ENCODE results near the gene ANKH.
"Not testable (repeated sequence)": the region's sequence is repeated elsewhere in the genome, so short reads cannot be mapped to it uniquely, and the experiment has no call there.

The ANKH gene

GRCh38 chr5:14837423-14838122 is 34.0 kb downstream of the ANKH start:
- not testable (repeated sequence) for H3K9me3 ChIP-seq (ENCODE audit: control insufficient read depth, insufficient read depth, low read length); H3K9ac ChIP-seq (ENCODE audit: low read depth, low read length); H3K36me3 ChIP-seq (ENCODE audit: insufficient read depth, low read length); H3K4me1 ChIP-seq (ENCODE audit: insufficient read depth, low read length)

- Histone ChIP-seq H3K4me1 (ENCODE audit: insufficient read depth, low read length) (peaks cover 3% of the 10 kb centered on the region; the same call in 1 of the 2 replicates), H3K9me3 (ENCODE audit: control insufficient read depth, insufficient read depth, low read length) (no peaks in the 10 kb centered on the region), H3K9ac (ENCODE audit: low read depth, low read length) (no peak overlapping the region), H3K36me3 (ENCODE audit: insufficient read depth, low read length) (no peaks in the 10 kb centered on the region)
These were observed 36.7 kb downstream of the ANKH start for GRCh38 chr5:14834584-14835550.

GRCh38 chr5:14834062-14834461 is 37.5 kb downstream of the ANKH start:
- H3K9me3 ChIP-seq (ENCODE audit: control insufficient read depth, insufficient read depth, low read length), result no peaks in the 10 kb centered on the region
- no peaks in the 10 kb centered on the region for H3K36me3 ChIP-seq (ENCODE audit: insufficient read depth, low read length)
- H3K9ac ChIP-seq (ENCODE audit: low read depth, low read length), result no peak overlapping the region
- peaks cover 3% of the 10 kb centered on the region; the same call in 1 of the 2 replicates for H3K4me1 ChIP-seq (ENCODE audit: insufficient read depth, low read length)

GRCh38 chr5:14831006-14831338 is 40.6 kb downstream of the ANKH start:
- Histone ChIP-seq H3K9ac (ENCODE audit: low read depth, low read length) (no peak overlapping the region), H3K9me3 (ENCODE audit: control insufficient read depth, insufficient read depth, low read length) (no peaks in the 10 kb centered on the region), H3K4me1 (ENCODE audit: insufficient read depth, low read length) (peaks cover 3% of the 10 kb centered on the region; the same call in 1 of the 2 replicates), H3K36me3 (ENCODE audit: insufficient read depth, low read length) (no peaks in the 10 kb centered on the region)

- no peaks in the 10 kb centered on the region for H3K36me3 ChIP-seq (ENCODE audit: insufficient read depth, low read length)
- H3K9ac ChIP-seq (ENCODE audit: low read depth, low read length), result no peak overlapping the region
- H3K9me3 ChIP-seq (ENCODE audit: control insufficient read depth, insufficient read depth, low read length), result no peaks in the 10 kb centered on the region
- peaks cover 2% of the 10 kb centered on the region; the same call in 1 of the 2 replicates for H3K4me1 ChIP-seq (ENCODE audit: insufficient read depth, low read length)
These were observed 41.2 kb downstream of the ANKH start for GRCh38 chr5:14830210-14831005.

- H3K9me3 ChIP-seq (ENCODE audit: control insufficient read depth, insufficient read depth, low read length), result no peaks in the 10 kb centered on the region
- H3K36me3 ChIP-seq (ENCODE audit: insufficient read depth, low read length), result no peaks in the 10 kb centered on the region
- no peaks in the 10 kb centered on the region for H3K4me1 ChIP-seq (ENCODE audit: insufficient read depth, low read length)
- no peak overlapping the region for H3K9ac ChIP-seq (ENCODE audit: low read depth, low read length)
These were observed 42.2 kb downstream of the ANKH start for GRCh38 chr5:14829396-14829795.

GRCh38 chr5:14826714-14827113 is 44.9 kb downstream of the ANKH start:
- Histone ChIP-seq H3K9ac (ENCODE audit: low read depth, low read length) (no peak overlapping the region), H3K9me3 (ENCODE audit: control insufficient read depth, insufficient read depth, low read length) (no peaks in the 10 kb centered on the region), H3K36me3 (ENCODE audit: insufficient read depth, low read length) (no peaks in the 10 kb centered on the region), H3K4me1 (ENCODE audit: insufficient read depth, low read length) (no peaks in the 10 kb centered on the region)

GRCh38 chr5:14825977-14826376 is 45.6 kb downstream of the ANKH start:
- no peaks in the 10 kb centered on the region for H3K4me1 ChIP-seq (ENCODE audit: insufficient read depth, low read length)
- H3K9me3 ChIP-seq (ENCODE audit: control insufficient read depth, insufficient read depth, low read length), result no peaks in the 10 kb centered on the region
- no peaks in the 10 kb centered on the region for H3K36me3 ChIP-seq (ENCODE audit: insufficient read depth, low read length)
- H3K9ac ChIP-seq (ENCODE audit: low read depth, low read length), result no peak overlapping the region

GRCh38 chr5:14824499-14824898 is 47.1 kb downstream of the ANKH start:
- Histone ChIP-seq H3K9ac (ENCODE audit: low read depth, low read length) (no peak overlapping the region), H3K9me3 (ENCODE audit: control insufficient read depth, insufficient read depth, low read length) (no peaks in the 10 kb centered on the region), H3K4me1 (ENCODE audit: insufficient read depth, low read length) (no peaks in the 10 kb centered on the region), H3K36me3 (ENCODE audit: insufficient read depth, low read length) (no peaks in the 10 kb centered on the region)

GRCh38 chr5:14821100-14821845 is 50.3 kb downstream of the ANKH start:
- Histone ChIP-seq H3K9me3 (ENCODE audit: control insufficient read depth, insufficient read depth, low read length) (no peaks in the 10 kb centered on the region), H3K4me1 (ENCODE audit: insufficient read depth, low read length) (no peaks in the 10 kb centered on the region), H3K9ac (ENCODE audit: low read depth, low read length) (no peak overlapping the region), H3K36me3 (ENCODE audit: insufficient read depth, low read length) (no peaks in the 10 kb centered on the region)

- H3K9me3 ChIP-seq (ENCODE audit: control insufficient read depth, insufficient read depth, low read length), result no peaks in the 10 kb centered on the region
- H3K4me1 ChIP-seq (ENCODE audit: insufficient read depth, low read length), result no peaks in the 10 kb centered on the region
- H3K9ac ChIP-seq (ENCODE audit: low read depth, low read length), result no peak overlapping the region
- H3K36me3 ChIP-seq (ENCODE audit: insufficient read depth, low read length), result no peaks in the 10 kb centered on the region
These were observed 52.4 kb downstream of the ANKH start for GRCh38 chr5:14818931-14819790.

- not testable (repeated sequence) for H3K36me3 ChIP-seq (ENCODE audit: insufficient read depth, low read length); H3K9me3 ChIP-seq (ENCODE audit: control insufficient read depth, insufficient read depth, low read length); H3K4me1 ChIP-seq (ENCODE audit: insufficient read depth, low read length); H3K9ac ChIP-seq (ENCODE audit: low read depth, low read length)
These were observed 53.8 kb downstream of the ANKH start for GRCh38 chr5:14817762-14818136.

- no peaks in the 10 kb centered on the region for H3K9me3 ChIP-seq (ENCODE audit: control insufficient read depth, insufficient read depth, low read length)
- H3K4me1 ChIP-seq (ENCODE audit: insufficient read depth, low read length), result no peaks in the 10 kb centered on the region
- no peak overlapping the region for H3K9ac ChIP-seq (ENCODE audit: low read depth, low read length)
These were observed 54.4 kb downstream of the ANKH start for GRCh38 chr5:14816999-14817761.

More at GRCh38 chr5:14816999-14817761, 54.4 kb downstream of the ANKH start:
- H3K36me3 ChIP-seq (ENCODE audit: insufficient read depth, low read length), result no peaks in the 10 kb centered on the region
